Sciatic nerve (tissue), 2 donors: ENCODE results near the gene CYP26A1. TPM values are rescaled to one million over a fixed set of nuclear protein-coding genes. Genes with fewer than 3 reads are reported as not detected.

Experiments
- ATAC-seq: fragments of 200-7000 bp; cut with Tn5 transposase; one replicate; pipeline ENCODE4 v1.9.1; 2020; ENCODE audit warnings: mild to moderate bottlenecking, moderate library complexity
- DNase-seq: peaks from one replicate; pipeline ENCODE4 v3.0.0-alpha.2; 2020; ENCODE audit warnings: low spot score
- intact Hi-C: fragments of 100-400 bp; cut with DNase I; formaldehyde crosslinking; loops from one replicate; pipeline ENCODE4 v1.14.2; 2022
- total RNA-seq: library from RNA; stranded (reverse); fragmentation: NEBNext Ultra II Directional; extraction: Animal tissue kit (Norgen Biotek cat#: 25700); gene quantifications from one replicate; pipeline ENCODE4 v1.2.1, GENCODE V29; 2021
- donor health status: DM: no; HTN: no; CAD: no.
- donor health status: DM: no; HTN: no; CAD: no.

The CYP26A1 gene
- total RNA-seq, 1 donor from 2014 or later, result not detected

- intact Hi-C loops, result no loop called here
Observed at GRCh38 chr10:93063977-93064660, 9.6 kb upstream of the CYP26A1 start.

GRCh38 chr10:93064874-93065660, 8.6 kb upstream of the CYP26A1 start:
- intact Hi-C loops, result no loop called here
- no peak for ATAC-seq

More at GRCh38 chr10:93063977-93064660, 9.6 kb upstream of the CYP26A1 start:
- ATAC-seq, result no peak
- DNase-seq, result no peak

DNA sequence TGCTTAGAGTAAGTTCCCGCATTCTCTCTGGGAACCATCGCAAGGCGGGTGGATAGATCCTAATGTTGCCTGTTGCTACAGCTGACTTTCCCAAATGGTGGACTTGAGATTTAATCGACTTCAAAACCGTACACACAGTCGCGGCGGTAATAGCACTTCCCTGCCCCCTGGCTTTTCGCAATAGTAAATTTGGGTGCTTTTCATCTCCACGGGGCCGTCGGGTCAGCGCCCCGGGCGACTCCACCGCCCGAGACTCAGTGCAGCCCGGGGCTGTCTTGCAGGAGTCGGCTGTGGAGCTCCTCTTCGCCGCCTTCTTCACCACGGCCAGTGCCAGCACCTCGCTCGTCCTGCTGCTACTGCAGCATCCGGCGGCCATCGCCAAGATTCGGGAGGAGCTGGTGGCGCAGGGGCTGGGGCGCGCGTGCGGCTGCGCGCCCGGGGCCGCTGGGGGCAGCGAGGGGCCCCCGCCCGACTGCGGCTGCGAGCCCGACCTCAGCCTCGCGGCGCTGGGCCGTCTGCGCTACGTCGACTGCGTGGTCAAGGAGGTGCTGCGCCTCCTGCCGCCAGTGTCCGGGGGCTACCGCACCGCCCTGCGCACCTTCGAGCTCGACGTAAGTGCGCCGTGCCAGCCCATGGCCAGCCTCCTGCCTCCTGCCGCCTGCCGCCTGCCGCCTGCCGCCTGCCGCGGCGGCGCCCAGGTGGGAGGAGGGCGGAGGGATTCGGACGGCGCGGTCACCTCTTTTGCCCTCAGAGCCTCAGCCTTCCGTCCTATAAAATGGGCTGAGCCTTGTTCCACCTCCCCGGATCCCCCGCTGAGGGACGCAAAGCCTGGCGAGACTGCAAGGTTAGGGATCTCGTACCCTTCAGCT, 7.8 kb upstream of the CYP26A1 start:
- intact Hi-C loops, result no loop called here
- ATAC-seq, result no peak
- no peak for DNase-seq

More at GRCh38 chr10:93064874-93065660, 8.6 kb upstream of the CYP26A1 start:
- no peak for DNase-seq

- DNase-seq (no peak), ATAC-seq (no peak)
- intact Hi-C loops, result no loop called here
Observed at GRCh38 chr10:93066544-93066913, 7.2 kb upstream of the CYP26A1 start.

DNA sequence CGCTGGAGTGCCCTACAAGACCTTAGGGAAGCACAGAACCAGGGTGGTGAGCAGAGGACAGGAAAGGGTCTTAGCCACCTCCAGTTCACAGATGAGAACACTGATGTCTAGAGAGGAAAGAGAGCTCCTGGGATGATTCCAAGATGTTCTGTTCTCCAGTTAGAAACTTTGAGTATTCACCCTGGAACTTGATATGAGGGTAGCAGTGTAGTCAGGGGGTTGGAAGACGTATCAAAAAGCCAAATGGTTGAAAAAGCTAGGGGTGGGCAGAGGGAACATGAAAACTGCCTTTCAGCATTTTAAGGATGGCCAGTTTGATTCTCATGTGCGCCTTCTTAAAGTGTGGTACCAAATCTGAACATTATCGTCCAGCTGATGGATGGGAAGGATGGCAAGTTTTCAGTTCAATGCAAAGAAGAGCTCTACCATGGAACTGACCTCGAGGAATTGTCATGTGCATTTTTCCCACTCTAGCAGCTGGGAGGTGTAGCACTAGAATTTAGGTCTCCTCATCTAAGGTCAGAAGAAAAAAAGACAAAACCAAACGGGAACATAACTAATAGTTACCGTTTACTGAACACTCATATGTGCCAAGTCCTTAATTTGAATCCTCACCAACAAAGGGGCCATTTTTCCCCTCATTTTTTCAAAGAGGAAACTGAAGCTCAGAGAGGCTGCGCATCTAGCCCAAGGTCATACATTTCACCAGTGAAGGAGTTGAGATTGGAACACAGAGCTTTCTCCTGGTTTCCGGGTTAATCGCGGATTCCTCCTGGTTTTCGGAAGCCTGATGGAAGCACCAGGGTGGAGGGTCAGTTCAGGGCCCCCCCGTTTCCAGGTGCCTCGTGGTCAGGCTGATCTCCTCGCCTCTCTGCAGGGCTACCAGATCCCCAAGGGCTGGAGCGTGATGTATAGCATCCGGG, 6.0 kb upstream of the CYP26A1 start:
- intact Hi-C loops, result no loop called here
- no peak for ATAC-seq

GRCh38 chr10:93068411-93069244, 5.1 kb upstream of the CYP26A1 start:
- ATAC-seq, result no peak
- intact Hi-C loops, result no loop called here
- no peak for DNase-seq

More for the DNA sequence above, 6.0 kb upstream of the CYP26A1 start:
- no peak for DNase-seq

- no peak for DNase-seq
- ATAC-seq, result no peak
- intact Hi-C loops, result no loop called here
Observed at GRCh38 chr10:93069245-93069561, 4.5 kb upstream of the CYP26A1 start.

GRCh38 chr10:93070378-93071176, 3.1 kb upstream of the CYP26A1 start:
- no peak for DNase-seq
- ATAC-seq, result no peak
- intact Hi-C loops, result no loop called here

DNA sequence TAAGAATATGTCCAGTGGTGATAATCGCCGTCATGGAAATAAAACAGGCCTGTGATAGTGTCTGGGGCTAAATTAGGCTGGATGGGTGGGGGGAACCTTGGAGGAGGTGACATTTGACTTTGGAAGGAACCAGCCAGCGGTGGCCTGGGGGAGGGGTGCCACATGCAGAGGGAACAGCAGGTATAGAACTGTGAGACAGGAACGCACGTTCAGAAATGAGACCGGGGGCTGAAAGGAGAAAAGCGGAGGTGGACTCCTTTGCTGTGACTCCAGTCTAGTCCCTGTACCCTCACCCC, 2.6 kb upstream of the CYP26A1 start:
- no peak for DNase-seq
- intact Hi-C loops, result no loop called here
- ATAC-seq, result no peak

- DNase-seq, result no peak
- intact Hi-C loops, result no loop called here
- peak; percentile 13 for ATAC-seq
Observed at GRCh38 chr10:93071674-93072224, 1.9 kb upstream of the CYP26A1 start.

- ATAC-seq, result peak; percentile 23
- DNase-seq, result no peak
- intact Hi-C loops, result no loop called here
Observed at GRCh38 chr10:93072225-93072712, 1.4 kb upstream of the CYP26A1 start.

- intact Hi-C loops, result no loop called here
- ATAC-seq (peak; percentile 10), DNase-seq (no peak)
Observed at GRCh38 chr10:93072713-93073538, 767 bp upstream of the CYP26A1 start.

DNA sequence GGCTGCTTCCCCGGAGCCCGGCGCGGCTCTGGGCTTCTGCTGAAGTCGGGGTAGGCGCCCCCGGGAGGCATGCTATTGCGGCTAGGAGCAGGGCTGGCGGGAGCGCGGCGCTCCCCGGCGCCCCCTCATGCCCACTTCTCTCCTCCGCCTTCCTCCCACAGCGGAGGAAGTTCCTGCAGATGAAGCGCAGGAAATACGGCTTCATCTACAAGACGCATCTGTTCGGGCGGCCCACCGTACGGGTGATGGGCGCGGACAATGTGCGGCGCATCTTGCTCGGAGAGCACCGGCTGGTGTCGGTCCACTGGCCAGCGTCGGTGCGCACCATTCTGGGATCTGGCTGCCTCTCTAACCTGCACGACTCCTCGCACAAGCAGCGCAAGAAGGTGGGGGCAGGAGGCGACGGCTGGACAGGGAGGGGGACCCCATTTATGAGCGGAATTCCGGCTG, 479 bp downstream of the CYP26A1 start:
- intact Hi-C loops, result no loop called here
- DNase-seq (no peak), ATAC-seq (no peak)

DNA sequence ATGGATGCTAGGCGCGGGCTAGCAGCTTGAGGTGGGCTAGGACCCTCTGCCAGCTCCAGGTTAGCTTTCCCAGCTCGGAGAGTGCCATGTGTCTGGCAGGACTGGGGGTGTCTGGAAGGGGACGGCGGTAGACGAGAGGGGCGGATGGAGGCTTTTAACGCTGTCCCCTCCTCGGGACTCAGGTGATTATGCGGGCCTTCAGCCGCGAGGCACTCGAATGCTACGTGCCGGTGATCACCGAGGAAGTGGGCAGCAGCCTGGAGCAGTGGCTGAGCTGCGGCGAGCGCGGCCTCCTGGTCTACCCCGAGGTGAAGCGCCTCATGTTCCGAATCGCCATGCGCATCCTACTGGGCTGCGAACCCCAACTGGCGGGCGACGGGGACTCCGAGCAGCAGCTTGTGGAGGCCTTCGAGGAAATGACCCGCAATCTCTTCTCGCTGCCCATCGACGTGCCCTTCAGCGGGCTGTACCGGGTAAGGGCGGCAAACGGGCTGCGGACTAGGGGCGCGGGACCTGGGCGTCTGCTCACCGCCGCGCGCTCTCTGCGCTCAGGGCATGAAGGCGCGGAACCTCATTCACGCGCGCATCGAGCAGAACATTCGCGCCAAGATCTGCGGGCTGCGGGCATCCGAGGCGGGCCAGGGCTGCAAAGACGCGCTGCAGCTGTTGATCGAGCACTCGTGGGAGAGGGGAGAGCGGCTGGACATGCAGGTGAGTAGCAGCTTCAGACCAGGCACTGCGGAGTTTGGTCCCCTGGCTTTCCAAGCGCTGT, 1.1 kb downstream of the CYP26A1 start:
- DNase-seq (no peak), ATAC-seq (no peak)
- intact Hi-C loops, result no loop called here
